Left cardiac atrium (tissue), 4 donors: ENCODE measurements around the gene RUNDC1. TPM values are rescaled to one million over a fixed set of nuclear protein-coding genes. Genes with fewer than 3 reads are reported as not detected.

Experiments
- ATAC-seq, 2 donors: fragments of 200-7000 bp; cut with Tn5 transposase; one replicate each; pipeline ENCODE4 v1.9.1; 2020; ENCODE audit warnings: mild to moderate bottlenecking in 2 of 2, moderate library complexity in 2 of 2
- DNase-seq: peaks from one replicate; pipeline ENCODE4 v3.0.0-alpha.2; 2020
- intact Hi-C, 2 donors: fragments of 100-400 bp; cut with DNase I; formaldehyde crosslinking; loops; one replicate each; pipeline versions ENCODE4 v1.14.1 to v1.15.1; 2022 to 2023
- total RNA-seq, 2 donors: library from RNA; stranded (reverse); fragmentation: NEBNext Ultra II Directional; extraction: Animal tissue kit (Norgen Biotek cat#: 25700); gene quantifications; one replicate each; pipeline ENCODE4 v1.2.1, GENCODE V29; 2021
- donor health status: DM: no; HTN: yes; CAD: no.
- donor health status: DM: no; HTN: yes; CAD: no; lungs with severe emphysema.
- donor health status: DM: yes; HTN: yes; CAD: no.
- donor health status: Dilated cardiomyopathy.

The RUNDC1 gene
- total RNA-seq, 2 donors from 2014 or later: 9.3 to 14.5 TPM

- ATAC-seq (no peak), DNase-seq (no peak)
- intact Hi-C loops: no loop called here
Measured at GRCh38 chr17:43028221-43028861, 48.0 kb downstream of the RUNDC1 start.

DNA sequence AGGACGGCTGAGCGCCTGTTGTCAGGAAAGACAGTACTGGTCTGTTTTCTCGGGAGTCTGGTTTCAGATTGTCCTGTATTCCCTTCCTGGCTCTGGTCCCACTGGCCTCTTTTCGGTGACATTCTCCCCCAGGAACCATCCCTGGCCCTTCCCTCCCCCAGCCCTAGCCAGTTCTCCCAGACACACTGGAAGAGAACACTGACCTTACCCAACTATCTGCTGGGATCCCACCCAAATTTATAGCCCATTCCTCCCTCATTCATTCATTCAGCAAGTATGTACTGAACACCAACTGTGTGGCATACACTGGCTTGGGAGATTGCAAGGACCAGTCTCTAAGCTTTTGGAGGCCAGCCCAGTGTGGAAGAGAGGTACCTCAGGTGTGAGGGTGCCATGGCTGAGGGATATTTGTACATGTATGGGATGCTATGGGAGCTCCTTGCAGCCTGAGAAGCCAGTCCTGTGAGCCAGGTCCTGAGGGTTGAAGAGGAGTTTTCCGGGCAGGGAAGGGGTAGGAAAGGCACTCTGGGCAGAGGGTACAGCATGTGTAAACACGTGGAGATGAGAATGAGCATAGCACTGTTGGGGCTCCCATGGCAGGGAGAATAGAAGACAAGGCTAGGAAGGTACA lies 49.9 kb downstream of the RUNDC1 start:
- DNase-seq: no peak
- intact Hi-C loops: no loop called here
- ATAC-seq: no peak

- DNase-seq (no peak), ATAC-seq (no peak)
- intact Hi-C loops: no loop called here
Measured at GRCh38 chr17:43031666-43032065, 51.3 kb downstream of the RUNDC1 start.

DNA sequence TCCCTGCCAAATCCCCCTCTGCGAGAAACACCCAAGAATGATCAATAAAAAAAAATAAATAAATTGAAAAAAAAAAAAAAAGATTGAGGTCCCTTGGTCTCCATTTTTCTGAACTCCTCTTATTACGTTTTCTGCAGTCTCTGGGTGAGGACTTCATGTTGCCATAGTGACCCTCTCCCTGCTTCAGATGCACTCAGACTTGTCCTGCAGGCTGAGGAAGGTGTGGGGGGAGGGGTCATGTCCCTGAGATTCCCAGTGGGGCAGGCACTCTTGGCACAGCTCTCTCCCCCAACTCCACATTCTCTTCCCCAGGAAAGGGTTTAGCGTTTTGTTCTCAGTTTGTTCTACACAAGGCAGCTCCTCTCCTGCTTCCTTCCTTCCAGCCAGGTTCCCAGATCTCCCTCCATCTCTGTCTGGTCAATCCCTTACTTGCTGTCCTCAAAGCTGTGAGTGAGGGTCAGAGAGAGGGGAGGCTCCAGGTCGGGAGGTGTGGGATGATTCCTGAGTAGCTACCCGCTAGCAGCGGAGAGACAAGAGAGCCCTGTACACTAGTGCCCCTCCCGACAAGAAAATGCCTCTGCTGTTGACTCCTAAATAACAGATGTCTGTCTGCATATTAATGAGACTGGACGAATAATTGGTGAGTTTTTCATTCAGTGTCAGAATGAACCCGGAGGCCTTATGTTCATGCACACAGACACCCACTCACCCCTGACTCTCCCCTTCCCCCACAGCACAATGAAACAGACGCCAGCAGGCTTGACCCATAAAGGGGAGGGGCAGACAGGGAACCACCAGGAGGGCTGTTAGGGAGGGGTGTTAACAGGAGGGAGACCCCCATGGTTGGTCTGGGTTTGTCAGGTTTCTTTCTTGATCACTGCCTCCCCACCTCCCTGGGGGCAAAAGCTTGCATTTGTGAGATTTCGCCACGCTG lies 53.9 kb downstream of the RUNDC1 start:
- DNase-seq (no peak), ATAC-seq (no peak)
- intact Hi-C loops: no loop called here

DNA sequence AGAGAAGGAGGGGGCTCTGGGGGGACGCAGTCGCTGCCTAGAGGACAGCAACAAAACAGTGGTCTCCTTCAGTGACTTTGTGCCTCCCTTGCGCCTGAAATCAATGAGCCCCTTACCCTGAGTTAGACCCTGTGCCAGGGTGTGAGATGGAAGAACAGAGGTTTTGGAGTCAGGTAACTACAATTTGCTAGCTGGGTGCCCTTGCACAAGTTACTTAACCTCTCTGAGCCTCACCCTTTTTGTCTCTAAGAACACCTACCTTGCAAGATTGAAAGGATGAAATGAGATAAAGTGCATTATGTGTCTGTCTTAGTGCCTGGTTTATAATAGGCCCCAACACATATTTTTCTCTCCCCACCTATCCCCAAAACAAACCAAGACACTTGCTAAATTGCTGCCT lies 54.5 kb downstream of the RUNDC1 start:
- DNase-seq (no peak), ATAC-seq (no peak)
- intact Hi-C loops: no loop called here

- no peak for DNase-seq
- intact Hi-C loops: no loop called here
Measured at GRCh38 chr17:43039646-43040045, 59.3 kb downstream of the RUNDC1 start.

DNA sequence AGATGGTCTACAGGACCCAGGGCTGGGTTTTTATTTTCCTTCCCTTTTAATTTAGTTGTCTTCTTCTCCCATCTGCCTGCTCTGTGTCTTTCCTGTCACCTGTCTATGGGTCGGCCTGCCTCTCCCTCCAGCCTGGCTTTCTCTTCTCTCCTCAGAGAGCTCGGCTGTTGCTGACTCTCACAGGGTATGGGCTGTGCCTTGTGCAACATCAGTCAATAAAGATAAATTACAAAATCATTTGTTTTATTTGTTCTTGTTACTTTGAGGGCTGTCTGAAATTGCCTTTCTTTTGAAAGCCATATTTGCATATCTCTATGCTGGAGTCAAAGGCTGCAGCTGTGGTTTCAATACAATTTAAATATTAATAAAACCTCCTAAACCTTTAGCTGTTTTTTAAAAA lies 60.3 kb downstream of the RUNDC1 start:
- ATAC-seq (no peak), DNase-seq (no peak)
- intact Hi-C loops: no loop called here

More at GRCh38 chr17:43039646-43040045, 59.3 kb downstream of the RUNDC1 start:
- no peak for ATAC-seq

GRCh38 chr17:43042025-43042628 lies 61.8 kb downstream of the RUNDC1 start:
- DNase-seq (no peak), ATAC-seq (no peak)
- intact Hi-C loops: no loop called here

Other genes starting within 250 kb of the RUNDC1 start
- gene EZH1, start 235.5 kb upstream of the RUNDC1 start, total RNA-seq: 10 to 100 TPM; 28.7 to 38.1 TPM
- gene RAMP2, start 219.3 kb upstream of the RUNDC1 start, total RNA-seq: 10 to 100 TPM; 40.9 to 49.7 TPM
- gene VPS25, start 207.1 kb upstream of the RUNDC1 start, total RNA-seq: 10 to 100 TPM; 30.0 to 32.1 TPM
- gene WNK4, start 200.0 kb upstream of the RUNDC1 start, total RNA-seq: not detected
- gene COA3, start 181.9 kb upstream of the RUNDC1 start, total RNA-seq: 10 to 100 TPM; 60.3 to 63.9 TPM
- under 1 TPM in 1 of 2 donors, not detected in 1; 0.44 TPM for gene CNTD1, start 181.7 kb upstream of the RUNDC1 start, total RNA-seq
- gene BECN1, start 156.3 kb upstream of the RUNDC1 start, total RNA-seq: 10 to 100 TPM; 63.5 to 72.5 TPM
- gene PSME3, start 147.2 kb upstream of the RUNDC1 start, total RNA-seq: 10 to 100 TPM; 67.8 to 83.3 TPM
- 1 to 10 TPM; 1.6 to 3.8 TPM for gene AOC2, start 136.0 kb upstream of the RUNDC1 start, total RNA-seq
- 10 to 100 TPM; 56.6 to 96.4 TPM for gene AOC3, start 129.4 kb upstream of the RUNDC1 start, total RNA-seq
- gene G6PC1, start 79.8 kb upstream of the RUNDC1 start, total RNA-seq: not detected
- gene AARSD1, start 16.1 kb upstream of the RUNDC1 start, total RNA-seq: 10 to 100 TPM; 23.5 to 34.5 TPM
- gene PTGES3L, start 485 bp upstream of the RUNDC1 start, total RNA-seq: 10 to 100 TPM; 37.8 to 49.4 TPM
- 100 to 1,000 TPM; 722 to 820 TPM for gene RPL27, start 17.9 kb downstream of the RUNDC1 start, total RNA-seq
- 10 to 100 TPM; 19.4 to 23.7 TPM for gene IFI35, start 26.2 kb downstream of the RUNDC1 start, total RNA-seq
- 100 to 1,000 TPM; 115 to 118 TPM for gene VAT1, start 41.8 kb downstream of the RUNDC1 start, total RNA-seq
- gene RND2, start 44.7 kb downstream of the RUNDC1 start, total RNA-seq: 1 to 10 TPM; 1.6 to 1.8 TPM
- 1 to 10 TPM; 2.9 to 7.9 TPM for gene BRCA1, start 144.8 kb downstream of the RUNDC1 start, total RNA-seq
- gene NBR1, start 190.6 kb downstream of the RUNDC1 start, total RNA-seq: 10 to 100 TPM; 71.9 to 87.2 TPM
- gene TMEM106A, start 231.3 kb downstream of the RUNDC1 start, total RNA-seq: 1 to 10 TPM; 7.6 to 8.4 TPM
- not detected for gene CCDC200, start 248.1 kb downstream of the RUNDC1 start, total RNA-seq